HG02885 (cell line): ENCODE measurements around the gene STIMATE.

Experiments used
- ATAC-seq: cut with Tn5 transposase; IDR thresholded peaks from one replicate; pipeline ENCODE4 v1.9.1; 2021; ENCODE audit warnings: mild to moderate bottlenecking; ENCODE audit not compliant: unreplicated experiment, poor library complexity

Gene STIMATE

DNA sequence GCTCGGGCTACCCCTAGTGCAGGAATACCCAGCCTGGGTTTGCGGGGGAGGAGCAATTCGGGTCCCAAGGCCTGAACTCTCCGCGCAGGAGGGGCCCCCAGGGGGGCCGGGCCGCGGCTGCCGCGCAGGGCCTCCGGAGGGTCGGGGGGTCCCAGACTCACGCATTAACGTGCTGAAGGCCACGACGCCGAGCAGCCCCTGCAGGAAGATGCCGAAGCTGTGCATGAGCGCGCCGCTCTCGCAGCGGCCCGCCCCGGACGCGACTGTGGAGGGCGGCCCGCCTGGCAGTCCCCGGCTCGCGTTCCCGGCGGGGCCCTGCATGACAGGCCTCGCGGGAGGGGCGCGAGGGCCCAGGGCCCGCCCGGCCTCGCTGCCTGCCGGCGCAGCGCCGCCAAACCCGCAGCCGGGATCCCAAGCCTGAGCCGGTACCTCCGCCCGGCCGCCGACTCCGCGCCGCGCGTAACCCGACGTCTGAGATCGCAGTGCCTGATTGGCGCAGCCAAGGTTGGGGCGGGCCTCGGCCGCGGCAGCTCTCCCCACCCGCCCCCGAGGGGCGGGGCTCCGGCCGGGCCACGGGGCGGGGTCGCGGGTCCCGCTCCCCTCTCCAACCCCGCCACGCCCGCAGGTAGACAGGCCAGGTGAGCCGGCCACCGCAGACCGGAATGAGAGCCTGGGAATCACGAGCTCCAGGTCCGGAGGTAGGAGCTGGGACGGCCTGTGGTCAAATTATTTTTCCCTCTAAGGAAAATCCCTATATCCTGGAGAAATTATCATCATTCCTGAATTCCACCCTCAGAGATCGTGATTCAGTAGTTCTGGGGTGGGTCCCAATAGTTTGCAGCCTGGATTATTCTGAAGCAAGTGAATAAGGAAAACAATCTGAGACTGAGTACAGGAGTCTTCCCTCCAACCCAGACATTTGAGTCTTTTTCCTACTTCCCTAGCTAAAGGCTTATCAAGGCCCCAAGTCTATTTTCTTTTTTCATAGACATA lies at the start of gene STIMATE:
STIMATE (minus strand) TSS at position 419 of the 993 bp plus-strand sequence; CDS start at position 321, 98 bp downstream.
- ATAC-seq, result peak; percentile 95

DNA sequence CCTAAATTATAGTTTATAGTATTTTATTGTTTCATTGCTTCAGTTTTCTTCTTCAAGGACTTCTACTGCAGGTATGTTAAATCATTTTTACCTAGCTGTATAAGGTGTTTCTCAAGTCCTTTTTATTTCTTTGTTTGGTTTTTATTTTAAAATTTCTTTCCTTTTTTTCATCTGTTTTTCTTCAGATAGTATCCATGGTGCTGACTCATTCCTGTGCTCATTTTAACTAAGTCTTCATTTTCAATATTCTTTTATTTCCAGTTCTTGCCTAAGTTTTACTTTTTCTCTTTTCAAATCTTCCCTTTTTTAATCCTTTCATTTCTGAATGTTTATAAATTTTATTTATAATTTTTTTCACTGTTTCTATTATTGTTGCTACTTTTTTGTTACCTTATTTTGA lies 42.3 kb upstream of the STIMATE start:
- no peak for ATAC-seq

DNA sequence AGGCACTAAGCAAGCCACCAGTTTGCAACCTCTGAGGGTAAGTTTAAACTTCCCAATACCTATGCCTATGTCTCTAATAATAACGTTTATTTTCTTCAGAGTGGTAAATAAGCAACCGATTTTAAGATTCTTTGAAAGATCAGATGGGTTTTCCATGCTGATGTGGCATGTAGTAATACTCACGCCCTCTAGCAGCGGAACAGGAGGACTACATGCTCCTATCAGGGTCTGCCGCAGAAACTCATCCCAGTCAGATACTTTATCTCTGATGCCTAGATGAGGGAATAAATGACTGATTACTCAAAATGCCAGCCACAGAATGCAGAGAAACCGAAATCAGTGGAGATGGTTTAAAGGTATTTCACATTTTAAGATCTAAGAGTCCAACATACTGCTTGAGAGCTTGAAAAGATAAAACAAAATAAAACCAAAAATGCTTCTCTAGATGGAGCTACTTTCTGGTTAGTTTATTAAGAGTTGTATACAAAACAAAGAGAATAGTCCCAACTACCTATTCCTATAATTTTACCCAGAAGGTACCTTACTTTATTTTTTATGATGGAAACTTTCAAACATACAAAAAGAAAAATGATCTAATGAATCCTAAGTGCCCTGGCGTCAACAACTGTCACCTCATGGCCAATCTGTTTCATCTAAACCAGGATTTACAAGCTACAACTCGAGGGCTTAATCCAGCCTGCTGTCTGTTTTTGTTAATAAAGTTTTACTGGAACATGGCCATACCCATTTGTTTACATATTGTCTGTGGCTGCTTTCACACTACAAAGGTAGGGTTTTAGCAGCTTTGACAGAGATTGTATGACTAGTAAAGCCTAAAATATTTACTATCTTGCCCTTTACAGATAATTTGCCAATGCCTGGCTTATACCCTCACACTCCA lies 37.5 kb upstream of the STIMATE start:
- ATAC-seq, result peak; percentile 64

DNA sequence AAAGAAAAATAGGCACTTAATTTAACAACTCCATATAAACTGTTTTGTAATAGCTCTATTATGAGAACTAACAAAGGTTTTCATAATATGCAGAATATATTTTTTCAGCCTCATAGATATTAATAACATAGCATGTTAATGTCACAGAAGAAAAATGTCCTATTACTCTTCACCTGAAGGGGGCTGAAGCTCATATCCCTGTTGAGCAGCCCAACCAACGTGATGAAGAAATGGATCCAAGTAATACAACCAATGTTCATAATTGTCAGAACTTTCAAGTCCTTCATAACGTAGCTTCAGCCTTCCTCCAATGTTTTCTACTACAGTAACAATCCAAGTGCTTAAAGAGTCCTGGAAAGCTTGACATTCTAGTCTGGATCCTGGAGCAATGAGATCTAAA lies 34.5 kb upstream of the STIMATE start:
- no peak for ATAC-seq

DNA sequence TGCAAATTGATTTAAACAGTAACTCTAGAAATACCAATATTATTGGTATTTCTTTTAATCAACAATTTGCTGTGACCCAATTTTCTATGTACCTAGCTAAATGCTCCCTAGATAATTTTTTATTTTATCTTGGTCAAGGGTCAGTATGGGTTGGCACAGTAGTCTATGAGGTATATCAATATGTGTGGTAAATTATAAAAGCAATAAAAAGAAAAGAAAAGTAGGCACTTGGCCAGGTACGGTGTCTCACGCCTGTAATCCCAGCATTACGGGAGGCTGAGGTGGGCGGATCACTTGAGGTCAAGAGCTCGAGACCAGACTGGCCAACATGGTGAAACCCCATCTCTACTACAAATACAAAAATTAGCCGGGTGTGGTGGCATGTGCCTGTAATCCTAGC lies 34.0 kb upstream of the STIMATE start:
- no peak for ATAC-seq

DNA sequence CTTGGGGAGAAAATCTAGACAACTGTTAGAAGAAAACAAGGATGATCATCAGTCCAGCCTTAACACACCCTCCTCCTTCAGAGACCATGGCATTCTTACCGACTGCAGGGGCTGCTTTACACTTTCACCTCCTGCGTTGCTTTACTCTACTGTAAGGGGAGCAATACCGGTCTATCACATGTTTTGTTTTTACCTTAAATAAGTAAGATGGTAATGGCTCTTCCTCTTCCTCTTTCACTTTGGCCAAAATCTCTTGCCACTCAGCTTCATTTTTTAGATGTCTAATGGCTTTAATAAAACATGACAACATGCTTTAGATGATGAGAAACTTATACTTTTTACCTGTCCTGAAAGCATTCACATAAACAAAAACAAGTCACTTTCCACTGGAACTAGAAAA lies 33.4 kb upstream of the STIMATE start:
- no peak for ATAC-seq

DNA sequence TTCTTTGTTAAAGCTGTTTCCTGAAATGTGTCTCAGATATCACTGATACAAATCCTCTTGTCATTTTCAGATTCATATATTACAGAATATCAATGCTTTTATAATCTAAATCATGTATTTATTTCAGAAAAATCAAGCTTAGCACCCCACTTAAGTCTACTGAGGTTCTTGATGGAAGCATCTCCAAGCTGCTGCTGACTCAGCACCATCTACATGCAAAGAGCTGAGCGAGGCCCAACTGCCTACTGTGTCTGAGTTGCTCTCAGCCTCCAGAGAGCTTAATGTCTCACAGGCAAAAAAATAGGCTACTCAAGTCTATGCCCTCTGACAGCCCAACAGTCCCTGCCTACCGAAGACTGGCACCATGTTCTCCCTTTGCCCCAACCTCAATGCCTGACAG lies 29.2 kb upstream of the STIMATE start:
- no peak for ATAC-seq

DNA sequence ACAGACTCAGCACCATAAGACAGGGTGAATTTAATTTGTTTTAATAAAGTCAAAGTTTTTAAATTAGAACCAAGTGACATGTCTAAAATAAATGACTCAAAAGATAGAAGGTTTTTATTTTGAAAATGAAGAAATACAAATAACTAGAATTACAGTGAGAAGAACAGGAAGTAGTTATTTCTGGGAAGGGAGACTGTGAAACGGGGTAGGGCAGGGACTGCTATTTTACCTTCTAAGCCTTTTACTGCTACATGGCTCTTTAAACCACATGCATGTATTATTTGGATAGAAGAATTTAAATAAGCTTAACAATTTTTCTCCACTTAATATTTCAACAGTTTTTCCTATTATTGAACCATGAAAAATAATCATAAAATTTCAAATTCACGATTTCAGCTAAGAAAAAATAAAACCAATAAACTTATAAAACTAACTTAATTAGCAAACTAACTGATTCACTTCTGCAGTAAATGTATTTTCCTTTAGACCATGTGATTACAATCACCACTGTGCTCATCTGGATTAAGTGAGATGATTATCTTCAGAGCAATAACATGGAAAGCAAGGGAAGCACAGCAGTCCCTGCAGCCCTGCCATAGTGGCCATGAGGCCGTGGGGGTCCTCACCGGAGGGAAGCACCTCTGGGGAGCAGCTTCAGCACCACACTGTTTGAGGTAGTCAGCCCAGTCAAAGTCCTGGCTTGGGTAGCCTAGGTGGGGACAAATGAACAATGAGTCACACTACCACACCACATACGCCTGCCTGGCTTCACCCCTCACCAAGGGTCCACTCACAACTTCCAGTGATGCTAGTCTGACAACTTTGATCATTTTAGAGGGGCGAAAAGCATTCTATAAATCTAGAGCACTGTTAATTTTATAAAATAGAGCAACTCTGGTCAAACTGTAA lies 28.3 kb upstream of the STIMATE start:
- no peak for ATAC-seq

DNA sequence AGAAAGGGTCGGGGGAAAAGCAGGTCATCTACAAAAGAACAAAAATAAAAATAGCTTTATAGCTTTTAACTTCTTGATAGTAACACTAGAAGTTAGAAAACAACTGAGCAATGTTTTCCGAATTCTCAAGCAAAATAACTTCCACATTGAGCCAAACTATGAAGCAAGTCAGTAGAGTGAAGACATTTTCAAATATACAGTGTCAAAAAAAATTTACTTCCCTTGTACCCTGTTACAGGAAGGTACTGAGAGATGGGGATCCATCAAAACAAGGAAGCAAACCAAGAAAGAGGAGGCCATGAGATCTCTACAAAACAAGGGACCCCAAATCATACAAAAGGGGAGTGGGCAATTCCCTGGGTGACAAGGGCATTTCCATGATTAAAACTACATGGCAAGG lies 26.6 kb upstream of the STIMATE start:
- no peak for ATAC-seq

DNA sequence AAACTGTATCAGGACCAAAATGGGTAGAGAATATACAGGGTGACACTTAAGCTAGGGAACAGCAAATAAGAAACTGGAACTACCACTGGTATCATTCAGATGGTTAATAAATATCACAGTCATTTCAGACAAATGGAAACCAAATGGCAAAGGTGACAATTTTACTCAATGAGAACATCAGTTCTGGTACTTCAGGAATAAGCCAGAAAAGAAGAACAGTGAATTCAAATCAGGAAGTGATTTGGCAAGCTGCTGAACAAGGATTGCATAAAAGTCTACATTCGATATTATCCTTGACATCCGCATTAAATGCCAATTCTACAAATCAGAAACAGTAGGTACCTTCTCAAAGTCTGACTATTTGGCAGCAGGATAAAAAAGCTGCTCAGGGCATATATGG lies 23.5 kb upstream of the STIMATE start:
- no peak for ATAC-seq

DNA sequence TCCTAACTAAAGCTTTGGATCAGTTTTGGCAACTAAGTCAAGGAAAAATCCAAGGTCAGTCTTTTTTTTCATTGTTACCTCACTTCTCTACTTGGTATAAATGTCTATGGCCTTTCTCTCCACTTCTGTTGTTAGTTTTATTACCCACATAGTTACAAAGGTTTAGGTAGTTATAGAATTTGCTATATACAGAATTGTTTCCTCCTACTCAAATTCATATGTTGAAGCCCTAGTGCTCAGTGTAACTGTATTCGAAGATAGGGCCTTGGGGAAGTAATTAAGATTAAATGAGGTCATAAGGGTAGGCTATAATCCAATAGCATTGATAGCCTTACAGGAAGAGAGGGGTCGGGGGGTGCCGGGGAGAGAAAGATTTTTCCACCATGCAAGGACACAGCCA lies 19.7 kb upstream of the STIMATE start:
- no peak for ATAC-seq

DNA sequence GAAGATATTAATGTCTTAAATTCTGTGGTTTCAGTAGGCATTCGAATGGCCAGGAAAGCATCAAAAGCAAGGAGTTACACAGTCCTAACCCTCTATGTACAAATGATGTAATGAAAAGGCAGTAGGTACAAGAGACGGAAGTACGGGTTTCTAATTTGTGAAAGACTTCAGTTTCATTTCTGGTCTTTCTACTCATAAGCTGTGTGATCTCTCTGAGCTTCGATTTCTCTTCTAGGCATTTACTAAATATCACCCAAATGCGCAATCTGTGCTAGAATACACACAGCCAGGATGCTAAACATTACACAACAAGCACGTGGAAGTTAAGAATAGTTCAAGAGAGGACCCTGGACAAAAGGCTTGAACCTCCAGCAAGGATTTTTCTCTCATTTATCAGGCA lies 17.9 kb upstream of the STIMATE start:
- no peak for ATAC-seq

DNA sequence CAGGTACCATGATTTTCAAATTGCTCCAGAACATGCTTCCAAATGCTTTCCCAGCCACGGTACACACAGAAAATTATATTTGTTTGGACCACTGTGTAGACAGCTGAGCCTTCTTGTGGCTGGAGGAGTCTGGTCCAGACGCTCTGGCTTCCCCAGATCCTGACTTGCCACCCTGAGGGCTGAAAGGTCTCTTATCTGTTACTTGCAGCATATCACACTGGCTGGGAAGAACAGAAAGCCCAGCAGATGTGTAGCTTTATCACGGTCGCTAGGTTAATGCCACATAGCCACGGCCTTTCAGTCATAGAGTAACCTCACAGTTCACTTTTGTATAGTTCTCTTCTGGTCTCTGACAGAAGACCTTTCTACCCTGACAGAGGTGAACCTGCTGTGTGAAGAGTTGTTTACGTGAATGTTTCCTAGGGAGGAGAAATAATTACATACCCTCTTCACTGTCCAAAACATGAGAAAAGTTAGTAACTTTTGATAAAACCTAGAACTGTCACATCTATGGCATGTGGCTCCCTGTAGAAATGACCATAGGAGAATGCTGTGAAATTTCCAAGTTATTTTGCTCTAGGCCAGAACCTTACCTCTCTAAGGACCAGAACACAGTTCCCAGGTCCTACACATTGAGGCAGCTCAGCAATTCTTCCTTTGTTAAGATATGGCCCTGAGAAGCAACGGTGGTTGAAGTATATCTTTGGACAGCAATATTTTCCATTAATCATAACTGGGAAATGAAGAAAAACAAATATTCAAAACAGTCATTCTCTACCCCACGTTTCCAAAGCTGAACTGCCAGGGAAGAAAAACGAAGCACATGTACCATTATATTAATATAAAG lies 15.8 kb upstream of the STIMATE start:
- no peak for ATAC-seq

DNA sequence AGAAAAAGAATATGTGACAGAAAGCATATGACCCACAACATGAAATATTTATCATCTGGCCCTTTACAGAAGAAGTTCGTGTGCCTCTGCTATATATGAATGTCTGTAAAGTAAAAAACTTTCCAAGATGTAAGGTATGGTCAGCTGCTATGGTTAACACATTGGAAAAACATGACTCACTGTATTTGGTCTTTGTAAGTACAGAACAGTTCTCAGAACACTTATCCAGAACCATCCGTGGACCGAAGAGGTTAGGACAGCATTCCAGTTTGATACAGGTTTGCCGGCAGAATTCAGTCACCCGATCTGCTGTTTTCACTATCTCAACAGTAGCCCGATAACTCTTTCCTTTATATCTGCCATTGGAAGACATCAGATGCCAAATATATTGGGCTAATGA lies 13.5 kb upstream of the STIMATE start:
- no peak for ATAC-seq

DNA sequence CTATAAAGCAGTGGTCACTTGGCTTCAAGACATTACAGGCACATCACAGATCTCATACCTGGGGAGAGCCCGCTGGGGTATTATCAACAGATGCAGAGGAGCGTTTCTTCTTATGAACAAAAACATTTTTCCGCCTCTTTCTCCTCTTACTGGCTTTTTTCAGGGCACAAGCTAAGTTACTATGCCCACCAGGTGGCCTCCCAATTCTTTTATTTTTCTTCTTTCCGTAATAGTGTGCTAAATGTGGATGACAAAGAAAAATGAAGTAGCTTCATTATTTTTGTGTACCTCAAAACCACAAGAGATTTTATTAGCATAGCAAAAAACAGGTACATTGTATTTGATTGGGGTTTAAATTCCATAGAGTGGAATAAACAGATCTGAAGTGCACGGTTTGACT lies 10.1 kb upstream of the STIMATE start:
- no peak for ATAC-seq

DNA sequence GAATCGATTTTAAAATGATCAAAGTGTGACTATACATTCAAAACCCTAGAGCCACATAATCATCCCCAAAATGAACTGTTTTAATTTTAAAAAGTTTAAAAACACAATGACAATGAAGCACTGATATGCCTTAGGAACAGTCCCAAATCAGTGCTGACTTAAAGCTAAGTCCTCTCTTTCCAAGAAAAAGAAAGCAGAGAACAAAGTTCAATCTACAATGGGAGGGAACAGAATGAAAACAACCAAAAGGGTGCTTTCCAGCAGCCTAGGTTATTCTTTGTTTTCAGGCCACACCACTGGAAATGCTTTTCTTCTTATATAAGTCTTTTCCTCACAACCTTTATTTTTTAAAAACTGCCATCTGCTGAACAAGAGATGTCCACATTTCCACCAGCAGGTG lies 7.2 kb upstream of the STIMATE start:
- ATAC-seq, result no peak

DNA sequence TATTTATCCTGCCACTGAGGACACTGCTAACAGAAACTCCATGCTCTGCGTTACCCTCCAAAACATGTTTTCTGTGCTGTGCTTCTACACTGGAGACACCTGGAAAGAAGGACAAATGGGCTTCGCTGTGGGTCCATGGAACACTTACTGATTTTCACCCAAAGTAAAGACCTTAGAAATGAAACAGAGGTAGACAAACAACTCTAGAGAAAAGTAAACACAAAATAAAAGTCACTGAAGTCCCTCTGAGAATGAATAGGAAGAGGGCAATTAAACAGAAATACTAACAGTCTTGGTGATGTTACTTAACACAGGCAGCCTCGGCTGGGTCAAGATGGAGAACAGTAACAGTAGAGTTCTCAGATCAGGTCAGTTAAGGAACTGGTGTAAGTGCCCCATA lies 6.7 kb upstream of the STIMATE start:
- ATAC-seq, result no peak

DNA sequence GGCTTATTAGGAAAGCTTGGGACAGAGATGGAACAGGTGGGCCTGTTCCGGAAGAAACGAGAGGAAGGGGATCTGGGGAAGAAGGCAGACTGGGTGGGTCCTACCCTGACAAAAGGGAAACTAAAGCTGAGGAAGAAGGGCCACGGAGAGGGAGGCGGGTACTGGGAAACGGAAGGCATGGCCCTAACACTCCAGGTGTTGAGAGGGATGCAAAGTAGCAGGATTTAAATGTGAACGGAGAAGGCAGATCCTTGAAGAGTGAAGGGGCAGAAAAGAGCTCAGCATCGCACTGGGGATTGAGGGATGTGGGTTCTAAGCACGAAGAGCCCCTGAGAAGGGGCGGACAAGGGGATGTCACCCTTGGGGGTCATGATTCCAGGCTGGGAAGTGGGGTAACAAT lies 735 bp downstream of the STIMATE start:
- ATAC-seq, result no peak

DNA sequence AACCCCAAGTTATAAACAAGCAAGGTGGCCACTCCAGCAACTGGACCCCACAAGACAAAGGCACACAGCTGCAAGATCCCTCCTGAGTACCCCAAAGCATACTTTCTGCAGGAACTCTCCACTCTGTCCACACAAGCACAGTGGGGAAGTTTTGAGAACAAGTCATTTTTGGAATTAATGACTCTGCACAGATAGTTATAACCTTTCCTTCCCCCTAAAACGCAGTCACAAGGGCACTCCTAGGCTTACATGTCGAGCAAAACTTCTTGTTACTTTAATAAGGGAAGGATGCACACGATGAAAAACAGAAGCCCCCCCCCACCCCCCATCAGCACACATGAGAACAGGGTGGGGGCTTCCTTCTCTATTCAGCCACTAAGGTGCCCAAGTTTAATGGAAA lies 1.2 kb downstream of the STIMATE start:
- ATAC-seq, result no peak
